Epithelial cell of proximal tubule (primary cell): ENCODE results near the gene LOXL3. TPM values are rescaled to one million over a fixed set of nuclear protein-coding genes. Genes with fewer than 3 reads are reported as not detected.

ENCODE experiments used
- DNase-seq: peaks from one replicate; pipeline ENCODE4 v3.0.0-alpha.2; 2011; ENCODE audit warnings: low read depth
- H3K4me3 ChIP-seq: 2 replicates; pipeline ENCODE4 v1.5.1; 2011; ENCODE audit warnings: low read depth, mild to moderate bottlenecking, low read length
- total RNA-seq: library from RNA; depleted of rRNA; stranded (reverse); fragments of >200 nt; gene quantifications from 2 replicates; pipeline ENCODE4 v1.2.3, GENCODE V29; 2015
- TF ChIP-seq, protein P1 (sequence below): conservative IDR thresholded peaks from 2 replicates; pipeline ENCODE4 v1.5.1; 2012; ENCODE audit warnings: low read depth, mild to moderate bottlenecking, low read length

Gene LOXL3, protein sequence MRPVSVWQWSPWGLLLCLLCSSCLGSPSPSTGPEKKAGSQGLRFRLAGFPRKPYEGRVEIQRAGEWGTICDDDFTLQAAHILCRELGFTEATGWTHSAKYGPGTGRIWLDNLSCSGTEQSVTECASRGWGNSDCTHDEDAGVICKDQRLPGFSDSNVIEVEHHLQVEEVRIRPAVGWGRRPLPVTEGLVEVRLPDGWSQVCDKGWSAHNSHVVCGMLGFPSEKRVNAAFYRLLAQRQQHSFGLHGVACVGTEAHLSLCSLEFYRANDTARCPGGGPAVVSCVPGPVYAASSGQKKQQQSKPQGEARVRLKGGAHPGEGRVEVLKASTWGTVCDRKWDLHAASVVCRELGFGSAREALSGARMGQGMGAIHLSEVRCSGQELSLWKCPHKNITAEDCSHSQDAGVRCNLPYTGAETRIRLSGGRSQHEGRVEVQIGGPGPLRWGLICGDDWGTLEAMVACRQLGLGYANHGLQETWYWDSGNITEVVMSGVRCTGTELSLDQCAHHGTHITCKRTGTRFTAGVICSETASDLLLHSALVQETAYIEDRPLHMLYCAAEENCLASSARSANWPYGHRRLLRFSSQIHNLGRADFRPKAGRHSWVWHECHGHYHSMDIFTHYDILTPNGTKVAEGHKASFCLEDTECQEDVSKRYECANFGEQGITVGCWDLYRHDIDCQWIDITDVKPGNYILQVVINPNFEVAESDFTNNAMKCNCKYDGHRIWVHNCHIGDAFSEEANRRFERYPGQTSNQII
- total RNA-seq, result 5.9 and 6.6 TPM in 2 replicates

- TF ChIP-seq, protein P1, sequence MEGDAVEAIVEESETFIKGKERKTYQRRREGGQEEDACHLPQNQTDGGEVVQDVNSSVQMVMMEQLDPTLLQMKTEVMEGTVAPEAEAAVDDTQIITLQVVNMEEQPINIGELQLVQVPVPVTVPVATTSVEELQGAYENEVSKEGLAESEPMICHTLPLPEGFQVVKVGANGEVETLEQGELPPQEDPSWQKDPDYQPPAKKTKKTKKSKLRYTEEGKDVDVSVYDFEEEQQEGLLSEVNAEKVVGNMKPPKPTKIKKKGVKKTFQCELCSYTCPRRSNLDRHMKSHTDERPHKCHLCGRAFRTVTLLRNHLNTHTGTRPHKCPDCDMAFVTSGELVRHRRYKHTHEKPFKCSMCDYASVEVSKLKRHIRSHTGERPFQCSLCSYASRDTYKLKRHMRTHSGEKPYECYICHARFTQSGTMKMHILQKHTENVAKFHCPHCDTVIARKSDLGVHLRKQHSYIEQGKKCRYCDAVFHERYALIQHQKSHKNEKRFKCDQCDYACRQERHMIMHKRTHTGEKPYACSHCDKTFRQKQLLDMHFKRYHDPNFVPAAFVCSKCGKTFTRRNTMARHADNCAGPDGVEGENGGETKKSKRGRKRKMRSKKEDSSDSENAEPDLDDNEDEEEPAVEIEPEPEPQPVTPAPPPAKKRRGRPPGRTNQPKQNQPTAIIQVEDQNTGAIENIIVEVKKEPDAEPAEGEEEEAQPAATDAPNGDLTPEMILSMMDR, result no peak
- H3K4me3 ChIP-seq, result peak within 1 kb of the TSS; percentile 76
- DNase-seq, result no peak
Observed at GRCh38 chr2:74553892-74554819, at the start of gene LOXL3, which contains the start of gene DOK1. Gene LOXL3, minus strand, starts transcription at chr2:74553942. Its CDS starts 1,308 bp downstream, at chr2:74552634. Gene DOK1, plus strand, starts transcription at chr2:74554720. Its CDS starts 35 bp downstream, at chr2:74554755.

DNA sequence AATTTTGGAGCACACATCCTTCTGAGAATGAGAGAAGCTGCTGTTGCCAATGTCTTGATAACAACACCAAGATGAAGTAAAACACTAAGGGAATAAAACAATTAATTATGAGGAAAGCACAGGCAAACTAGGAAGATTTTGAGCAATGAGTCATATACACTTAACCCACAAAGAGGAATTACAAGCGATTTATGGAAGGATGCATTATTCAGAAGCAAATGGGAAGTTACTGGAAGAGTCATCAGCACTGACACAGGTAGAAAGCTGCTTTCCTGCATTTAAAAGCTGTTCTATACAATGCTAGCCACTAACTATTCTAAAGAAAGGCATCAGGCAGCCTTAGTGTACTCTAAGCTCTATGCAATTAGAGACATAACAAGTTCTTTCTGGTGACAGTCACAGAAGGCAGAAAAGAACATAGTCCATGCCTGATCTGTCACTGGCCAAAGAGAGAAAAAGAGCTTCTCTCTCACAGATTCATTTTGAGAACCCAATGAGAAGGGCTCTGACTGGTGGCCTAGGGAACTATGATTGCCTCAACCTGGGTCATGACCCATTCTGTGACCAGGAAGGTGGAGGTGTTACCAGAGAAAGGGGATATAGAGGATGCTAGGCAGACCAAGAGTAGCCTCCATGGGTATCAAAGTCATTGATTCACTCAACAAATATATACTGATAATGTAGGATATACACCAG lies 49.0 kb upstream of the LOXL3 start:
- DNase-seq, result no peak
- TF ChIP-seq, protein P1, result no peak
- H3K4me3 ChIP-seq, result no peak overlapping the region

GRCh38 chr2:74599676-74600075 lies 45.9 kb upstream of the LOXL3 start:
- no peak overlapping the region for H3K4me3 ChIP-seq
- DNase-seq, result no peak
- TF ChIP-seq, protein P1, result no peak

DNA sequence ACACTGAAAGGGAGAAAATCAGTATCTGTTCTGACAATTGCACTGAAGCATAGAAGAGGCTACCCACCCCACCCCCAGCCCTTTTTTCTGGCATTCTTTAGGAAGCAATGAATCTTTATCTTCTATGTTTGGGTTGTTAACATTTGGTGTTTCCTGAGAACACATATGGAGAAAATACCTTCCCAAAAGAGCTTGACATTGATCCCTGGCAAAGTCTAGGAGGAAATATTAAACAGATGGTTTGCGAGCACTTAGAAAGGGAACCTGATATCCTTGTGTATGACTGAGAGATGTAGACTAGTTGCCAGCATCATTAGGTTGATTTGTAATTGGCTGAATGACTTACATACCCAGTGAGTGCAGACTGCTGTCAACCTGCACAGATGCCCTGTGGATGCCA lies 43.7 kb upstream of the LOXL3 start:
- no peak for DNase-seq
- TF ChIP-seq, protein P1, result no peak
- H3K4me3 ChIP-seq, result no peak overlapping the region

DNA sequence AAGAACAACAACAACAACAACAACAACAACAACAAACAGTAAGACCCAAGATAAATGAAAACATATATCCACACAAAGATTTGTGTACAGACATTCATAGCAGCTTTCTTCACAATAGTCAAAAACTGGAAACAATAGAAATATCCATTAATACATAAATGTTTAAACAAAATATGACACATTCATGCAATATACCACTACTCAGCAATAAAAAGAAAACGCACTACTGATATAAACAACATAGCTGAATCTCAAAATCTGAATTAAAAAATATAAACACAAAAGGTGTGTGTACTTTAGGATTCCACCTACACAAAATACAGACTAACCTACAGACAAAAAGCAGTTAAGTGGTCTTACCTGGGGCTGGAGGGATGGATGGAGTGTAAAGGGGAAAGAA lies 42.8 kb upstream of the LOXL3 start:
- no peak overlapping the region for H3K4me3 ChIP-seq
- no peak for DNase-seq
- TF ChIP-seq, protein P1, result no peak
